GM15510 (cell line): ENCODE results near the gene LRRC45.

ENCODE experiments used
- POLR2A ChIP-seq: IDR thresholded peaks from 3 replicates; pipeline ENCODE4 v1.6.1; 2011; ENCODE audit warnings: borderline replicate concordance; ENCODE audit not compliant: insufficient read length; ENCODE audit errors: extremely low read depth

The LRRC45 gene

GRCh38 chr17:82062984-82063368, 39.9 kb downstream of the LRRC45 start:
- TF ChIP-seq POLR2A = no peak

- TF ChIP-seq POLR2A = no peak
Observed at GRCh38 chr17:82063424-82064415, 40.6 kb downstream of the LRRC45 start.

GRCh38 chr17:82064433-82065192, 41.5 kb downstream of the LRRC45 start:
- TF ChIP-seq POLR2A = no peak

- TF ChIP-seq POLR2A = no peak
Observed at GRCh38 chr17:82065193-82065637, 42.1 kb downstream of the LRRC45 start.

GRCh38 chr17:82065638-82066303, 42.7 kb downstream of the LRRC45 start, which contains the start of gene DUS1L:
Gene DUS1L (minus strand): TSS chr17:82065804. CDS start chr17:82065059, 745 bp downstream.
- peak; percentile 87 for TF ChIP-seq POLR2A

- TF ChIP-seq POLR2A = no peak
Observed at GRCh38 chr17:82070611-82071010, 47.5 kb downstream of the LRRC45 start.

- TF ChIP-seq POLR2A = no peak
Observed at GRCh38 chr17:82072827-82073226, 49.7 kb downstream of the LRRC45 start.

- TF ChIP-seq POLR2A = no peak
Observed at GRCh38 chr17:82073446-82073845, 50.3 kb downstream of the LRRC45 start.

GRCh38 chr17:82076018-82076784, 53.1 kb downstream of the LRRC45 start:
- TF ChIP-seq POLR2A = no peak

- TF ChIP-seq POLR2A = peak; percentile 20
Observed at GRCh38 chr17:82076785-82077591, 53.9 kb downstream of the LRRC45 start.

- TF ChIP-seq POLR2A = no peak
Observed at GRCh38 chr17:82077617-82078358, 54.7 kb downstream of the LRRC45 start.

GRCh38 chr17:82078433-82078832, 55.3 kb downstream of the LRRC45 start:
- no peak for TF ChIP-seq POLR2A
